Kidney capillary endothelial cell (primary cell): ENCODE data around the gene EIF3F.
A peak's percentile ranks its signal among the peaks of the same experiment; 100 is the strongest.

Source experiments
- DNase-seq: peaks from one replicate; pipeline ENCODE4 v3.0.0-alpha.2; 2018; ENCODE audit warnings: low spot score

EIF3F gene, protein sequence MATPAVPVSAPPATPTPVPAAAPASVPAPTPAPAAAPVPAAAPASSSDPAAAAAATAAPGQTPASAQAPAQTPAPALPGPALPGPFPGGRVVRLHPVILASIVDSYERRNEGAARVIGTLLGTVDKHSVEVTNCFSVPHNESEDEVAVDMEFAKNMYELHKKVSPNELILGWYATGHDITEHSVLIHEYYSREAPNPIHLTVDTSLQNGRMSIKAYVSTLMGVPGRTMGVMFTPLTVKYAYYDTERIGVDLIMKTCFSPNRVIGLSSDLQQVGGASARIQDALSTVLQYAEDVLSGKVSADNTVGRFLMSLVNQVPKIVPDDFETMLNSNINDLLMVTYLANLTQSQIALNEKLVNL

GRCh38 chr11:7986768-7987559 is at the start of gene EIF3F:
Gene EIF3F (plus strand): TSS chr11:7987337. CDS start chr11:7987353, 16 bp downstream.
- DNase-seq, result peak; percentile 99

DNA sequence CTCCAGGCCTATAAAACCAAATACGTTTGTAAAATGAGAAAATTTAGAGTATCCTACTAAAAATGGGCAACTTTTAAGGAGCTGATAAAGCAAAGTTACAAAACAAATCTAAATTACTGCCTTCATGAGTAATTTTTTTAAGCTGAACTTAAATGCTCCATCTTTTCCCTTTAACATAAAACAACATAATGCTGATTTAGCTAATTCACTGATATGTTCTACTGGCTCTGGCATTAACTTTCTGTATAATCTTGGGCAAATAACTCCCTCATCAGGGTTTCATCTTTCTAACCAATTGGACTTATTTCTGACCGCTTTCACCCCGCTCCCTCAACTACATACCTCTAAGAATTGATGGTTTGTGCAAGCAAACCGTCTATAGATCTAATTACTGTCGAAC is 46.0 kb upstream of the EIF3F start:
- DNase-seq, result no peak

DNA sequence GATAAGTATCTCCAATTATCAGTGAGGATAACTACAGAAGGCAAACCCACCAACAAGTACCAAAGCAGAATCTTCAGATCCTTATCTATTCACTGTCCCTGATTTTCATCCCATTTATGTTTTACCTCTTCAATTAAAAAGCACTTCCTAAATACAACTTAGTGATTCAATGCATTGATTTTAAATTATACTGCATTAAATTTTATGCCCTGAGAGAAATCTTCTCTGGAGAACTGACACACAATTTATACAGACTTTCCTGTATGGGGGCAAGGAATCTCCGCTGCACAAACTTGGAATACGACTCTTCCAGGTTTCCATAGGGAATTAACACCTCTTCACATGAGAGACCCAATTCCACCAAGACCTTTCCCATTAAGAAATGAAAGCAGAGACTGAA is 45.5 kb upstream of the EIF3F start, which contains the start of gene OR10A3:
TSS of gene OR10A3 (minus strand) at position 101 of the 400 bp plus-strand sequence. CDS start 2,188 bp downstream, outside the sequence.
- no peak for DNase-seq

GRCh38 chr11:7944123-7944522 is 43.0 kb upstream of the EIF3F start:
- DNase-seq, result no peak

DNA sequence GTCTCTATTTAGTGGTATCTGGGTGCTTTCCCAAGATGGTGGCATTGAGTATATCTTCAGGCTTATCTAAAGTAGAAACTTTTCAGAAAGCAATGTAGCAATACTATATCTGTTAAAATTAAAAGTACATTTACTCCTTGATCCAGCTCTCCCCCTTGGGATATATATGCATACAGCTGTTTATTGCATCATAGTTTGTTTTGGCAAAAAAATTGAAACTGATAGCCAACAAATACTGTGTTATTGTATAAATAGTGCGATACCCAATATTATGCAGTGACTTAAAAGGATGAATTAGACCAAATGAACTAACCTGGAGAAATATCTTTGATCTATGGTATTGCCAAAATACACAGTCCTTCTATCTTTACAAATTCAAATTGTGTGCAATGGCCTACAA is 37.2 kb upstream of the EIF3F start:
- no peak for DNase-seq

GRCh38 chr11:7955191-7955590 is 31.9 kb upstream of the EIF3F start:
- no peak for DNase-seq

DNA sequence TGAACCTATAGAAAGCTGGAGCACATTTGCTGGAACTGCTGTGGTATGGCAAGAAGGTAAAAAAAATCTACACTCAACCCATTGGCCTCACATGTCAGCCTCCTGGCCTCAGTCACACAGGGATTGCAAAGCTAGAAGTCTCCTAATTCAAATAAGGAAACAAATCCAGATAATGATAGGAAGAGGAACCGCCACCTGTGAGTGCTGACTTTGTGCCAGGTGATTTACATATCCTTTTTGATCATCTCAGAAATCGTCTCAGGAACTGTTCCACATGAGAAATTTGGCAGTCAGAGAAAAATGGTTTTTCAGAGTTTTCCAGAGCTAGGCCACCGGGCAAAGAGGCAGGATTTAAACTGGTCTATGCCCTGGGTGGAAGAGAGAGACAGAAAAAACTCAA is 22.9 kb upstream of the EIF3F start:
- DNase-seq, result no peak

- no peak for DNase-seq
Measured at GRCh38 chr11:7964873-7965272, 22.3 kb upstream of the EIF3F start.

DNA sequence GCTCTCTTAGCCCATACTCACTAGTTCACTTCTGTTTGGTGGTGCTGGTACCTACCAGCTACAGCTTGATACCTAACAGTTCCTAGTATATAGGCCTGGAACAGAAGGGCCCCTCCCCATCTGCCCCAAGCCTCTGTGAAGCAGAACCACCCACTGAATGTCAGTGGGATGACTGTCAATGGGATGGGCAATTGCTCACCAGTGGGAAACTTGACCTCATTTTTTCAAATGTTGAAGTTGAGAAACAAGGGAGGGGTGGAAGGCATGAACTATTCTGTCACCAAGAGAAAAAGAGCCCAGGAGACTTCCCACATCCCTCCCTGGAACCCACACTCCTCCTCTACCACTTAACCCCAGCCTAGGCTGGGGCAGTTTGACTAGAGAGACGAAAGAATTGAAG is 21.8 kb upstream of the EIF3F start, which contains the start of gene NLRP10:
TSS of gene NLRP10 (minus strand) at position 62 of the 400 bp plus-strand sequence. CDS start 1,952 bp downstream, outside the sequence.
- DNase-seq, result no peak

DNA sequence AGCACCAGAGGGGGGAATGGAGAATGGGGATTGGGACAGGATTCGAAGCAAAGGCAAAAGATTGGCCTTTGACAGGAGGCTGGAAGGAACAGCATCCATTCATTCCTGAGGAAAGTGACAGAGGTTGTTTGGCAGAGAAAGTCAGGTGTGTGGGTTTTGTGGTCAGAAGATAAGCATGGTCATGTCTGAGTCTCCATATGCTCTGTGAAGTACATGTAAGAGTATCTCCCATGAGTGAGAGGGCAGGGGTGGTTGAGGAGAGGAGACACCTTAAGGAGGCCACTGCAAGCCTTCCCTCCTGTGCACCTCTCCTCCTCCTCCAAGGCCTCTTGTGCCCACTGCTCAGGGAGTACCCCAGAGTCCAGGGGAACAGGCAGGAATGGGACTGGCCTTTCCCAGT is 20.0 kb upstream of the EIF3F start:
- no peak for DNase-seq

- DNase-seq, result no peak
Measured at GRCh38 chr11:7967826-7968225, 19.3 kb upstream of the EIF3F start.

- no peak for DNase-seq
Measured at GRCh38 chr11:7968686-7969085, 18.5 kb upstream of the EIF3F start.

DNA sequence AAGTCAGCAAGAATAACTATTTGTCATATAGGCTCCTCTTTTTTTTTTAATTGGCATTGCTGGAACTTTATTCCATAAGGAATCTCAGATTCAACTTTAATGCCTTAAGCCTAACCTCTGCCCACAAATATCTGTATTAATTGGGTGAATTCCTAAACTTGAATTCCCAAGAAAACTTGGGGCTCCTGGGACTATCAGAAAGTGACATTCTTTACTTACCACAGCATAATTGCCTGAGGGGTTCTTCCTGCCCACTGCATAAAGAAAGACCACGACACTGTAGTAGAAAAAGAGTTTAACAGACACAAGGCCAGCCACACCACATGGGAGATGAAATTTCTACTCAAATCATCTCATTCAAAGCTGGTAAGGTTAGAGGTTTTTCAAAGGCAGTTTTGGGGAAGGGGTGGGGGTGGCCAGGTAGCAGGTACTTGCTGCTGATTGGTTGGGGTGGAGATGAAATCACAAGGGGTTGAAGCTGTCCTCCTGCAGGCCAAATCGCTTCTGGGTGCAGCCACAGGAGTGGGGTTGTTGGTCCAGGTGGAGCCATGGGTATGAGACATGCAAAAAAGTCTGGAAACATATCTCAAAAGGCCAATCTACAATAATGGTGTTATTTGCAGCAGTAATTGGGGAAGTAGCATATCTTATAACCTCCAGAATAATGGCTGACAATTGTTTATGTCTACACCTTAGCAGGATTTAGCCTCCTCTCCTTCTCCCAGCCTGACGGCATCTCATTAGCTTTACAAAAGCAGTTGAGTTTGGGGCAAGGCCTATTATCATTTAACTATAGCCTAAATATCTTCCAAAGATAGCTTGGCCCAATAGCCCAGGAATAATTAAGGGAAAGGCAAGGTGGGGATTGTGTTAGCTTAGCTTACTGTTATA is 17.1 kb upstream of the EIF3F start:
- no peak for DNase-seq

DNA sequence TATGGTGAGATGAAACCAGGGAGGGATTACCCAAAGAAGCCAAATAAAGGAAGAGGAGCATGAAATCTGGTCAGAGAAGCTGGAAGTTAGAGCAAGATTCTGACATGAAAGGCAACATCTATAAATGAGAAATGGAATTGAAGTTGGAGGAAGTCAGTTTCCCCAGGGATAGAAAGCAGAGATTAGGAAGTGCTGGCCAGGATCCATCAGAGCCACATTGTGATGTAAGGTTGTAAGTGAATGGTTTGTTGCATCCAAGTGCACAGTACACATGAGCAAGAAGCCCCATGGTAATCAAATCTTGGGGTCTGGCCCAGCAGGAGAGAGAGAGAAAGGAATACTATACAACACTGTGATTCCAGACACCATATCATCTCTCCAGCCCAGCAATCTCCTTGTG is 15.3 kb upstream of the EIF3F start:
- no peak for DNase-seq

DNA sequence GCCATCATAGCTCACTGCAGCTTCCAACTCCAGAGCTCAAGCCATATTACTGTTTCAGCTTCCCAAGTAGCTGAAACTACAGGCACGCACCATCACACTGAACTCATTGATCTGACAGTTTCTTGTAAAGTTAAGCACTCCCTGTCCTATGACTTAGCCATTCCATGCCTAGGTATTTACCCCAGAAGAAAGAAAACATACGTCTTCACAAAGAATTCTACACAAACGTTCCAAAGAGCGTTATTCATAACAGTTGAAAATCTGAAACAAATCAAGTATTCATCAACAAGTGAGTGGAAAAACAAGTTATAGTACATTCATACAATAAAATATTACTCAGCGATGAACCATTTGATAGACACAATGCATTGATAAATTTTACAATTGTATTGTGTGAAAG is 14.1 kb upstream of the EIF3F start:
- no peak for DNase-seq

- no peak for DNase-seq
Measured at GRCh38 chr11:7974668-7975067, 12.5 kb upstream of the EIF3F start.

DNA sequence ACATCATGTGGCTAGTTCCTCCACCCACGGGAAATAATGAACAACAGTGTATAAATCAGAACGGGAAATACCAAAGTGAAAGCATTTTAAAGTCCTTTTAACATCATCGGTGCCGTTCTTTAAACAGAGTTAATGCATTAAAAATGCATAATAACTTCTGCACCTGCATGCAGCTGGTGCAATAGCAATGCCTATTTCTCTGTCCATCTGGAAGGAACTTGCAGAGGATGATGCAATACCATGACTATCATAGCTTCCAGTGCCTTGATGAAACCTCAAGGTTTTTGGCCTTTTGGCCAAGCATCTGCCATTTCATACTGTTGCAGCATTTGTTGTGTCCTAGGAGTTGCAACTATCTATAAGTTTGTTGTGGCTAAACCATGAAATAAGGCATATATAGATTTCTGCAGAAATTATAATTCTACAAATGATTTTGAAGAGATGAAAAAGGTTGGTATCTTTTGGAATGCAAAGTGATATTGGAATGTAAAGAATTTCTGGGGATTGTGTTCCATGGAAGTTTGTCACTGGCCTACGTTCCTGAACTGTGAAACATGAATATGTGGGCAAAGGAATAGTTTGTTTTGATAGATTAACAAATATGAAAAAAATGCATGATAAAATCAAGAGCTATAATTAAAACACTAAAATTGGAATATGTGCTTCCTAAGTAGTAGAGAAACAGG is 9.8 kb upstream of the EIF3F start:
- DNase-seq, result peak; percentile 46

- DNase-seq, result no peak
Measured at GRCh38 chr11:7981619-7982157, 5.4 kb upstream of the EIF3F start.

GRCh38 chr11:7982582-7983119 is 4.5 kb upstream of the EIF3F start:
- no peak for DNase-seq

DNA sequence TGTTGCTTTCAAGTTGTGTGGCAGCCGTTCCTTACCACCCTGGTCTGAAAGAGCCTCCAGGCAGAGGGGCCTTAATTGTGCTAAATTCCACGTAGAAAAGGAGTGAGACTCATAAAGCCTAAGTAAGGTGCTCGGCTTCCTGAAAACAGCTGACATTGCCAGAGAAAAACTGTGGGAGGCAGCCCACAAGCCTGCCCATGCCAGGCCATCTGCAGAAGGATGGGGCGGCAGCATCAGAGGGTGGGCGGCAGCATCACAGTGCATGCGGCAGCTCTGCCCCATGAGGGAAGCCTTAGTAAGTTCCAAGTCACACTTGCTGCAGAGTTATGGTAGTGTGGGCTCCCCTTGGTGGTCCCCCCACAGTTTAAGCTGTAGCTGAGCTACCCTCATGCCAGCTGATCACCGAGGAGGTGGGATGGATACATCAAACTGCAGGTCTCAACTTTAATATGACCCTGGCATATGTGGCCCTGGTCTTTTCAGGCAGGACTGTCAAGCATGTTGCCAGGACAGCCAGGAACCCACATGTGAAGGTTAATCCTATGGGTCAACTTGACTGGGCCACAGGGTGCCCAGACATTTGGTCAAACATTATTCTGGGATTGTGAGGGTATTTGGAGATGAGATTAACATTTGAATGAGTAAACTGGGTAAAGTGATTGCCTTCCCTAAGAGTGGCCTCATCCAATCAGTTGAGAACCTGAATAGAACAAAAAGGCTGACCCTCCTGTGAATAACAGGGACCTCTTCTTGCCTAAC is 3.1 kb upstream of the EIF3F start:
- DNase-seq, result no peak
